Placental pericyte (primary cell): ENCODE data around the gene TEX11. TPM values are rescaled to one million over a fixed set of nuclear protein-coding genes. Genes with fewer than 3 reads are reported as not detected.

Experiments
- small RNA-seq: library from RNA; depleted of rRNA; stranded (forward); fragments of <200 nt; gene quantifications from one replicate; pipeline ENCODE3, GENCODE V24; 2012; ENCODE audit warnings: low replicate concordance
- total RNA-seq: library from RNA; depleted of rRNA; stranded (reverse); fragments of >200 nt; gene quantifications from 2 replicates; pipeline ENCODE4 v1.2.3, GENCODE V29; 2012

The TEX11 gene
- total RNA-seq = not detected in 2 replicates

GRCh38 chrX:70908541-70908940 is at the start of gene TEX11:
Gene TEX11 (minus strand): TSS chrX:70908711. CDS start chrX:70907789, 922 bp downstream.

Small RNA genes within 50 kb of the gene (small RNA-seq; reads per million reads assigned to genes)
- not detected for gene SNORD3E

Other genes with a start within 250 kb of the TEX11 start
- not detected in 2 replicates for gene SLC7A3, start 22.4 kb upstream of the TEX11 start, total RNA-seq
- 59.7 and 78.7 TPM in 2 replicates for gene SNX12, start 159.6 kb upstream of the TEX11 start, total RNA-seq
- gene FOXO4, start 187.1 kb upstream of the TEX11 start, total RNA-seq = 3.1 and 5.3 TPM in 2 replicates
- gene CXorf65, start 198.0 kb upstream of the TEX11 start, total RNA-seq = not detected in 2 replicates
- 0.43 TPM in 1 of 2 replicates, not detected in the other for gene IL2RG, start 202.9 kb upstream of the TEX11 start, total RNA-seq
- gene MED12, start 209.9 kb upstream of the TEX11 start, total RNA-seq = 27.4 and 34.4 TPM in 2 replicates
- gene NLGN3, start 236.1 kb upstream of the TEX11 start, total RNA-seq = 0.14 and 0.22 TPM in 2 replicates